ENCODE results near the gene RBM46.
"Not testable (repeated sequence)": the region's sequence is repeated elsewhere in the genome, so short reads cannot be mapped to it uniquely, and the experiment has no call there.

RBM46 gene

DNA sequence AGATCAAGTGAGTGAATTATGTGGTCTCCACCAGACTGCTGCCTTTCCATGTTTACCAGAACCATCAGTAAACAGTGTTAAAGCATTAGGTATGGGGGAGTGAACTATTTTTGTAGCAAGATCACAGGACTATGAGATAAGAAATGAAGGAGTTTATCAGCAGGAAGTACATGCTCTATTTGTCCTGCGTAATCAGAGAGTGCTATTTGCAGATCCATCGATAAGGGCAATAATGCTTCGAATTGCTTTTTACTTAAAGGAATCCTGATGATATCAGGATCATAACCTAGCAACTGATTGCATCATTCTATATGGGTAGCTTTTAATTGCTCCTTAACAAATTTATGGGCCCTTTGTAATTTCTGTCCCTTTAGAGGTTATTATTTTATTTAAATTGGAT lies 57.1 kb downstream of the RBM46 start:
- FAIRE-seq: no peak

DNA sequence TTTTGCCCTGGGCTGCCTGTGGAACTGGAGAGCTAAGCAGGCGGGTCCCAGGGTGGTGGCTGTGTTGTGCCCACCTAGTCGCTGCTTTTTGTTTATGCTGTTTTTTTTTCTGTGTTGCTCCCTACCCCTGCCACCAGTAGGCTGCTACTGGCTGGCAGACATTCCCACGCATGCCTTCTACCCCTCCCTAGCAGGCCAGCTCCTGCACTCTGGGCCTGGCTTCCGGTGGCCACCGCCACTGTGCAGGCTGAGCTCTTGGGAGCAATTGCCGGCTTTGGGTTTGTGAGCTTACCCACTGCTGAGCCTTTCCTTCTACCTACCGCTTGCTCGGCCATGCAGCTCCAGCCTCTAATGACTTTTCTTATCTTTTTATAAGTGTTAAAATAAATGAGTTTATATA lies 57.6 kb downstream of the RBM46 start:
- no peak for FAIRE-seq

DNA sequence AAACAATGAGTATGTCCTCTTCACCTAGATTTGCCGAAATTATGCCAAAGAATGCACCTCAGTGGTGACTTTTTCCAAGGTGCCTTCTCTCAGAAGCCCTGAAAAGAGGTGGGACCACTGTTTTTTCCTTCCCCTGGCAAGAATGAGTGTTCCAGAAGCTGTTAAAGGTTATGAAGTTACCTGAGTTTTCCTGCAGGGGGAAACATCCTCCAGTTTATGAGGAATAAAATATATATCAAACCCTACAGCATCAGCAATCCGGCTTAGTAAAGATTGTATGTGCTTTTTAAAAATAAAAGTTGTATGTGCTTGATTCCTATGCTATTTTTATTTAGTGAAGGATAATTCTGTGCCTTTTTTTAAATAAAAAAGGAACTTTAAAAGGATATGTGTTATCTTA lies 73.3 kb downstream of the RBM46 start:
- no peak for FAIRE-seq

DNA sequence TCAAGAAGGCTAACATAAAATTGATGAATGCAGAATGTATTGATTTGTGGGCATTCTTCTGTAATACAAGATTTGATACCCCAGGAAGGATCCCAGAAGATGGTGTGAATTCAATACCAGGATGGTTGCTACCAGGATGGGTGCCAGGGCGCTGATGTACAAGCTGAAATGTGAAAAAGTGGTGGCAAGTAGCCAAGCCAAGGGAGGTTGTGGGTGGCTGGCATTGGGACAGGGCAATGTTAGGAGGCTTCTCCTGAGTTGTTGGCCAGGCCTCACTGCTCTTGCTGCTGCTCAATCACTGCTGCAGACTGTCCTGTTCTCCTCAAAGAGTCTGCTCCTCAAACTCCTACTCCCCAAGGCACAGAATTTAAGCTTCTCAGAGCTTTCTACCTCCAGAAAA lies 77.1 kb downstream of the RBM46 start:
- no peak for FAIRE-seq

DNA sequence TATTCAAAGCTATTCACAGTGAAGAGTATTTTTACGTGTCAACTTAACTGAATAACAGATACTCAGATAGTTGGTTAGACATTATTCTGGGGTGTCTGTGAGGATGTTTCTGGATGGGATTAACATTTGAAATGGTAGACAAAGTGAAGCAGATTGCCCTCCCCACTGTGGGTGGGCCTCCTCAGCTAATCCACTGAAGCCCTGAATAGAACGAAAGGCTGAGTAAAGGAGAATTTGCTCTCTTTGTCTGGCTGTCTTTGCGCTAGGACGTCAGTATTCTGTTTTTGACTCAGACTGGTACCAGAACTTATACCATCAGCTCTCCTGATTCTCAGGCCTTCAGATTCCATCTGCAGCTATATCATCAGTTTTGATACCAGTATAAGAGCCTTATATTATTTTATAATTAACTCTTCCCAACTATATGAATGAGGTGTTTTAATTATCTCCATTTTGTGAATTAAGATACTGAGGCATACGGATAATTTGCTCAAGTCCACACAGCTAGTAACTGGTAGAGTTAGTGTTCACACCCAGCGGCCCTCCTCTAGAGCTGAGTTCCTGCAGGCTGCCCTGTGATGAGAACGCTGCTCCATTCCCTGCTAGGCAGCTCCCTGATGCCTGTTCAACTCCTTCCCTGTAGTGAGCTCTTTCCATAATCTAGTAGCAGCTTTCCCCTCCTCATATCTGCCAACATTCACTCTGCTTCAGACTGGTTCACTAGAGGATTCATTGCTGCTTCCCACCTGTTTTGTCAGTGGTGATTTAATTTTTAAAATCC lies 87.5 kb downstream of the RBM46 start:
- no peak for FAIRE-seq

DNA sequence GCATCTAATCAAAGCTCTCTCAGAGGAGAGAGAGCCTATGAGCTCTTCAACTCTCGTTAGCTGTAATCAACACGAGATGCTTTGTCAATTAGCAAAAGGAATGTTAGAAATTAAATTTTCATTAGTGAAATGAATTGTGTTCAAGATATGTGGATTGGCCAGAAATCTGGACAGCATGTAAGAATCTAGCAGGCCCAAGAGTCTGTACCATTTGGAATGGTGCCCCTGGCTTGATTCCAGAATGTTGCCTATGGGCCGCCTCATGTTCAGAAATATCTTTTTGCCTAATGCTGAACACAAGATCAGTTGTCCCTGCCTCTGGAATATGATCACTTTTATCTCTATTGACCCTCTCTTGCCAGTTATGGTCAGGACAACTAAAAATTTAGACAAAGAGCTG lies 88.2 kb downstream of the RBM46 start:
- no peak for FAIRE-seq

DNA sequence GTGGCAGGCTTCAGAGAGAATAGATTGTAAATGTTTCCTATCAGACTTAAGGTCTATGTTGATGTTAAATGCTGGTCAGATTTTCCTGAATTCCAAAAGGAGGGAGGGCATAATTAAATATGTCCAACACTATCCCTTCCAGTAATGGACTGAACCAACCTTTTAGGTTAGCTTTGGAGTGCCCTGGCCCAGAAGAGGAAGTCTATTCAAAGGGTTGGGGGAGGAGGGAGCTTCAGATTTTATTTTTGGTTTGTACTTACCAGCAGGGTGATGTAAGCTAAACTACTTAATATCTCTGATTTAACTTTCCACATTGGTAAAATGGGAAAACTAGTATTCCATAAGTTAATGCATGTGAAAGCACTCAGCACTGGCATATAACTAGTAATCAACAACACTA lies 91.1 kb downstream of the RBM46 start:
- FAIRE-seq: no peak

DNA sequence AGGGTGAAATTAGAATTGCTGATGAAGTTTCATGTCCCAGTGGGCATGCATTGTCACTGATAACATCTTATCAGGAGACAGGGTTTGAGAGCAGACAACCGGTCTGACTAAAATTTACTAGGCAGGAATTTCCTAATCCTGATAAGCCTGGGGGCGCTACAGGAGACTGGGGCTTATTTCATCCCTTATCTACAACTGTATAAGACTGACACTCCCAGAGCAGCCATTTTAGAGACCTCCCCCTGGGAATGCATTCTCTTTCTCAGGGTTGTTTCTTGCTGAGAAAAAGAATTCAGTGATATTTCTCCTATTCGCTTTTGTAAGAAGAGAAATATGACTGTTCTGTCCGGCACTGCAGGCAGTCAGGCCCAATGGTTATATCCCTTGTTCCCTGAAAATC lies 93.0 kb downstream of the RBM46 start:
- FAIRE-seq: not testable (repeated sequence)

DNA sequence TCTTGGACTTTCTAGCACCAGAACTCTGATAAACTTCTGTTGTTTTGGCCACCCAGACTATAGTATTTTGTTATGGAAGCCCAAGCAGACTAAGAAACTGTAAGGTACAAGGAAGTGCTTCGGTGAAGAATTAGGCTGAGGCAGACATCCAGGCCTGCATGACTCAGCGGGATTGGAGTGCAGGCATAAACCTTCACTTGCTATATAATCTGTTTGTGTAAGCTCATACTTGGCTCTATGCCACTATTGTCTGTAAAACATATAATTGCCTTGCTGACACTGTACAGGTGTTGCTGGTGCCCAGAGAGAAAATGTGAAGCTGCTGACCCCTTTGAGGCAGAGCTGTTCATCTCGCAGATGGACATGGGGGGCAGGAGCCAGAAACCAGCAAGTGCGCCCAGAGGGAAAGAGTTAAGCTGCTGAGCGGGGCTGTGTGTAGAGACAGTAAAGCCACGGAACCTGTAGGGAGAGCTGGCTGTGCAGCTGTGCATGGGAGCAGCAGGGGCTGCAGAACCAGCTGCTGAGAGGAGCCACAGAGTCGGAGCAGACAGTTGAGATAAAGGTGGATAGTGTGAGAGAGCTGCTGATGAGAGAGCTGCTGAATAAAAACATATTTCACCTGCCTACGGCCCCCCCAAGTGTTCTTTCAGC lies 96.2 kb downstream of the RBM46 start:
- no peak for FAIRE-seq
